ENCODE data around the gene RBSN.

Gene RBSN

DNA sequence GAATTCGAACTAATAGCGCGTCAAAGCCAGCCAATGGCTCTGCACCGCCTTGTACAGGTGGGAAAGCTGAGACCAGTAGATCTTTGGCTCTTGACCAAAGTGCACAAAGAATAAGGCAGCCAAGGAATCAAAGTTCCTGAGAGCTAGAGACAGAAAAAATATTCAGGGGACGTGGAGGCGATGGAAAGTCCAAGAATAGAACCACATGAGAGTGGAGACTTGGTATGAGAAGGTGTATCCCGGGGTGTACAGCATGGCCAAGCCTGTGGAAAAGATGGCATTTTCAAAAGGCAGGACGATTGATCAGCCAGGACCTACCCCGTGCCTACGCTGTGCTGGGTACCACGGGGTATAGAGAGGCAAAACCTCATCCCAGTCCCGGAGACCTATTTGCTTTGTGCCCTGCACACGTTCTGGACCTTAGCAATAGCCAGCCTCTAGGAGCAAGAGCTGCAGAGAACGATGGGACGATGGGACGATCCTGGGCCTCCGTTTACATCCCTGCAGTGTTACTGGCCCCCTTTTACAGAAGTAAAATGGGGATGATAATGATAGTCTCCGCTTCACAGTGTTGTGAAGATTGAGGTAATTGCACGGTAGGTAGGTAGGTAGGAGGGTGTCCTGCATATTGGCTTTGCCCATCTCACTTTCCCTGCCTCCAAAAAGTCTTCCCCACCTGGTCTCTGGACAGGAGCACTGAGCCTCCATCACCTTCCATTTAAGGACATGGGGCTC, 583 bp upstream of the RBSN start:
- DNase-seq: peak in 17 of 51 donors; percentile 2 to 67 (median 38)

DNA sequence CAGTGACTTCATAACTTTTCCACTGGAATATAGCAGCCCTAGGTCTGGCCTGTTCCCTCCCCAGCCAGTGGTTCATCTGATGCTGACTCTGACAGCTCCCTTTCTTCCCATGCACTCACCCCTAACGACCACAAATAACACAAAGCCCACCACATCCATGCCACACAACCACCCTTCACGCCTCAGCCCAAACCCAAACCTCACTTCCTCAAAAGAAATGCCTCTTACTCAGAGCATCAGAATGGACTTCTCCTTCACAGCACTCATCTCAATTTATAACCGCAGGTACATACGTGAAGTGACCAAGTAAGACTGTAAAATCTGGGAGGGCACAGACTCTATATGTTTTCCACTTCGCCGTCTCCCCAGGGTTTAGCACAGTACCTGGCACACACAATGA, 1.1 kb downstream of the RBSN start:
- DNase-seq: no peak

DNA sequence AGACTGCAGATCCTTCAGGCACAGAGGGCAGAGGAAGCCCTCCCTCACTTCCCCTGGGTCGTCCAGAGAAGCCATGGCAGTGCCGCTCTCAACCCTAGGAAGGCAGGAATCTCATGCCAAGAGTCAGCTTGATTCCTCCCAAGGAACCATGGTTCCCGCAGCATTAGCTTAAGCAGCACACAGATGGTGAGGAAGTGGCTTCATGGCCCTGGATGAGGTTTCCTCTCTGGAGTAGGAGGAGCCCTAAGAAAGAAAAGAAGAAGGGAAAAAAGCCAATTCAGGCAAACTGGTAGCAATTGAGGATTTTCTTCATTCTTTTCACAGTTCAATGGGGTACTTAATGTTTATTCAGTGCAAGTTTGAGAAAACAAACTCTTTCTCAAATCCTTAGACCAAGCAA, 2.9 kb downstream of the RBSN start:
- DNase-seq: peak in 10 of 51 donors; percentile 2 to 57 (median 11)

DNA sequence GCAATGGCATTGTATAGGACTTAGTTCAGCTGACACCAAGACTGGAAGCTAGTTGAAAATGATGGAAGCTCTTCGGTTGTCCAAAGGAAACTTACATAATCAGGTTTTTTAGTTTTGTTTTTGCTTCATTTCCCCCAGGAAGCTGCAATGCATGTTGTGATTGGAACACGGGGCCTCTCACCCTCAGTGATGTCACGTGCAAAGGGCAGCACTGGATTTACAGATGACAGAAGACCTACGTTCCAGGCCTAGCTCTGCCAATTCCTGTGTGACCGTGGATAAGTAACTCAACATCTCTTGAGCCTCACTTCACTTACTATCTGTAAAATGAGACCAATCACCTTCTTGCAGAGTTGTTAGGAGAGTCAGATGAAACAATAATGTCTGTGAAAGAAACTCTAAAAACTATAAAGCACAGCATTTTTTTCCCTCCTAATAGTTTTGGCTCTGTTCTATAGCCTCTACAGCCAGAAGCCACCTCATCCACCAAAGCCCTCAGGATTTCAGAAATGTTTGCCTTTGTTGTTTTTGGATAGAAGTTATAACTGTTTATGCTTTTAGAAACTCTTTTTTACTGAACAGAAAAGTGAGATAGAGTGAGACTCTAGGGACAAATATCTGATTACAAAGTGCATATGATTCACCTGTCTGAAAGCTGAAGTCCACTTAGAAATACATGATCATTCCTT, 4.6 kb downstream of the RBSN start:
- no peak for DNase-seq

DNA sequence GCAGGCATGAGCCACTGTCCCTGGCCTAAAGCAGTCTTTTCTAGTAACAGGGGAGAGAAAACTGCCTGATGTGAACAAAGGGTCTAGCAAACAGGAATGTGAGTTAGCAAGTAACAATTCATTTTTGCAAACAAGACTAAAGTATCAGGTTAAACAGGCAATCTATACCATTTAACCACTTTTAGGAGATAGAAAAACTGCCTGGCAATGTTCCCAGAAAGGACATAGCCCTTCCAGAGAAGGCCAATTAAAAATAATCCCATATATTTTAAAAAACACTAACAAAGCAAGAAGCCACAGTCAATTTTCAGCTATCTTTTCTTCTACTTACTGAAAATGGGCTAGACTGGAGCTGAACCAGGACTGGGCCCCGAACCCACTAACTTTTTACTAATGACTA, 6.3 kb downstream of the RBSN start:
- DNase-seq: no peak

DNA sequence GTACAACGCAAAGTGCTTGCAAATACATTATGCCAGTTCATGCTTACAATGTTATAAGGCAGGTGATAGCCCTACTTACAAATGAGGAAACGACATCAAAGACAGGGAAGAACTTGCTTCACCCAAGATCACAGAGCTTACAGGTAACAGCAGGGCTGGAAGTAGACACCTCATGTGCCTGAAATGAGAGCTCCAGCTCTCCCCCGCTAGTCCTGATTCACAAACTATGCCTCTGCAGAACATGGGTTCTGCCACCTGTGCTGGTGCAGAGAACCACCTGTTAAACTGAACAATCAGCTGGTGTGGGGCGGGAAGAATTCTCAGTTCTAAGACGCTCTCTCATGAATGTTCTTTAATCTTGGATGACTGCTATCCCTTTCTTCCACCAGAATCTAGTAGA, 7.4 kb downstream of the RBSN start:
- DNase-seq: no peak

DNA sequence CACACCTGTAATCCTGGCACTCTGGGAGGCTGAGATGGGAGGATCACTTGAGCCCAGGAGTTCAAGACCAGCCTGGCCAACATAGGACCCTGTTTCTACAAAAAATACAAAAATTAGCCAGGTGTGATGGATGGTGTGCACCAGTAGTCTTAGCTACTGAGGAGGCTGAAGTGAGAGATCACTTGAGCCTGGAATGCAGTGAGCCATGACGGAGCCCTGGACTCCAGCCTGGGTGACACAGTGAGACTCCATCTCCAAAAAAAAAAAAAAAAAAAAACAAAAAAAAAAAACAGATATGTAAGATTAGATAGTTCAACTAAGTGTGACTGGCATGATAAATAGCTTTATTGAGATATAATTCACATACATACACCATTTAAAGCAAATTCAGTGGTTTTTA, 9.7 kb downstream of the RBSN start:
- no peak for DNase-seq

DNA sequence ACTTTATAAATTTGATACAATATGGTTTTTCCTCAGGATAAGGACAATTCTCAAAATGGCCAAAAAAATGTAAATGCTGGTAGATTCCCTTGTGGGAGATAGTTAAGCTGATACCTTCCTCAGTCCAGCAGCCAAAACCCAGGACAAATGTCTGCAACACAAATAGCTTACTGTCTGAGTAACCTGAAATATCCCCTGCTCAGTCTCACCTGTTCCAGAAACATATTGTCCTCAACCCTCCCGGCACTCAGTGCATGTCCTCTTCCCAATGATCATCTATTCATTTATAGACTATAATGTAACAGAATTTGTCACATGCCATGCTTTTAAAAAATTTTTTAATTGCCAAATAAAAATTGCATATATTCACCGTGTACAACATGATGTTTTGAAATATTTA, 12.2 kb downstream of the RBSN start:
- no peak for DNase-seq

DNA sequence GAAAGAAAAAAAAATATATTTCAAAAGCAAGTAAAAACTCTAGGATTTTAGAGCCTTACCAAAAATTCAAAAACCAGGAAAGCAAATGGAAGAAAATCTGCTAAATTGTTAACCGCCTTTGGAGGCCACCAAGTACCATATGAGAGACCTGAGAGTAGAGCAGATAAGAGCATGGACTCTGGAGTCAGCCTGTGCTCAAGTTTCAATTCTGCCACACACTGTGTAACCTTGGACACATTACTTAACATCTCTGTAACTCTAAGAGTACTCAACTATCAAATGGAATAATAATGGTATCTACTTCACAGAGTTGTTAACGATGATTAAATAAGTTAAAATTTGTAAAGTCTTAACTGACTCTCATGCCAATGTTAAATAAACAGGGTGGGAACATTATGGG, 12.7 kb downstream of the RBSN start:
- no peak for DNase-seq

DNA sequence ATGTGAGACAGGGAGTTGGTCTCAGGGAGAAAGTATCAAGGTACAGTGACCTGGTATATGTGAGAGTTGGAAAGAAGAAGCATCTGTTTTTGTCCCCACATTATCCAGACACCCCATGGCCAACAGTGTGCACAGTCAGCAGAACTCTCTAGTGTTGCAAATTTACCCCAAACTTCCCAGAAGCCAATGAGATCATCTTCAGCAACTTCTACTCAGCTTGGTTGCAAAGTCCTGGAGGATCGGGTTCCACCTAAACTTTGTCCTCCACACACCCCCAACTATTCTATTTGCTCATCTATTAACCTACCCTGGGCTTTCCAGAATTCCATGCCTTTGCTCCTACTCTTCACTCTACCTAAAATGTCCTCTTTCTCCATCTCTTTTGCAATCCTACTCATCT, 15.7 kb downstream of the RBSN start:
- DNase-seq: no peak

DNA sequence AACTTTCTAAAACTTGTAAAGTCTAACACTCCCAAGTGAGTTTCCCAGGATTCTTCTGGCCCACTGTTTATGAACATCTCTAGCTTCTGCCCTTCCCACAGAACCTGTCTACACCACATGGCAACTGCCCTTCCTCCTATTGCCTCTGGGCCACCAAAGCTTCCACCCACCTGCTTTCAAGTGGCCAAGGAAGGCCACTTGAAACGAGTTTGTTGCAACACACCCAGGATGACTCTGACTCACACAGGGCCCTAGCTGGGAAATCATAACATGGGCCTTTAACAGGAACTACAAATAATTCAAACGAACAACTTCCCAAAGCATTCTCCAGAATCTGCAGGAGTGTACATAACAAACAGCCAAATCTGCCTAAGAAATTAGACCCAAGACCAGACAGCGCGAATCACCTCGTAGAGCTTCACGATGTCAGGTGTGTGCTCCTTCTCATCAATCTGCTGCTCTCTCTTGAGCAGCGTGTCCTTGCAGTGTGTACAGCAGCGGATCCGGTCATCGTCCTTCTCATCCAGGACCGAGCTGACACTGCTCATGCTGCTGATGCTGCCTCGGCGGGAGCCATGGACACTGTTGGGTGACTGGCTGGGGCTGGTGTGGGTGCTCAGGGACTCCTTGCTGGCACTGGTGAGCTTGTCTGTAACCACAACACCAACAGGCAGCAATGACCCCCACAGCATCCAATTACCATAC, 16.8 kb downstream of the RBSN start:
- no peak for DNase-seq

DNA sequence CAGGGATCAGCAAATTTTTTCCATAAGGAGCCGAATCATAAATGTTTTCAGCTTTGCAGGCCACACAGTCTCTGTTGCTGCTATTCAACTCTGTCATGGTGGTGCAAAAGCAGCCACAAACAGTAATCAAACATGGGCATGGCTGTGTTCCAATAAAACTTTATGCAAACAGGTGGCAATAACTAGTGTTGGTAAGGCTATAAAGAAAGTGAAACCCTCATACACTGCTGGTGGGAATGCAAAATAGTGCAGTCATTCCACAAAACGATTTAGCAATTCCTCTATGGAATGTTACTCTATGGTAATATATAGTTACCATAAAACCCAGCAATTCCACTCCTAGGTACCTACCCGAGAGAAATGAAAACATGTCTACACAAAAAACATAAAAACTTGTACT, 19.9 kb downstream of the RBSN start:
- no peak for DNase-seq

DNA sequence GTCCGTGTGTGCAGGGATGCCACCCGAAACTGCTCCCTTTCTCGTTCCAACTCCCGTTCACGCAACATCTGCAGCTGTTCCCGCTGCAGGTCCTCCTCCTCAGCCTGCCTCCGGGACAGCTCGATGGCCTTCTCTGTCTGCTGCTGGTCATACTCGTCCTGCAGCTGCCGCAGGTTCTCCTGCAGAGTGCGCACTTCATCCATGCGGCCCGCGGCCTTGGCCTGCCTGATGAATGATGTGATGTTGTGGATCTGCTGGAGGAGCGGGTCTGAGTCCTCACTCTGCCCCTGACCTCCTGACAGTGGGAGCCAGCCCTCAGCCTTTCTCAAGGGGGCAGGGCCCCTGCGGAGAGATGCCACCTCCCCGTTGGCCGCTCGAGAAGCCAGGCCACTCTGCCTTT, 24.4 kb downstream of the RBSN start:
- DNase-seq: no peak

DNA sequence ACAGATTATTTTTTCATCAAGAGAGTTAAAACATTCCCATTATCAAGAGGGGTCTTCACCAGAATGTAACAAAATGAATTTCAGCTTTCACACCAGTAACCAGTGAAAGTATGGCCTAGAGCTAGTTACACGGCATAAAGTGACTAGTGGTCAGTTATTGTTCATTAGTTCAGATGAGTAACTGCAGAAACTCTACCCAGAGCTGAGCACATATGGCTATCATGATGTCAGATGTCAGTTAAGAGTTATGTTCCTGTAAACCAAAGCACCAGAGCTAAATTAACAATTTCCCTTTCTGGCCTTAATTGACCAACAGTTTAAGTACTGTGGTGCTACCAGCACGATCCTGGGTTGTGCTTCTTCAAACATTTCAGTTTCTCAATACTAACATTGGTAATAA, 27.2 kb downstream of the RBSN start:
- DNase-seq: no peak

DNA sequence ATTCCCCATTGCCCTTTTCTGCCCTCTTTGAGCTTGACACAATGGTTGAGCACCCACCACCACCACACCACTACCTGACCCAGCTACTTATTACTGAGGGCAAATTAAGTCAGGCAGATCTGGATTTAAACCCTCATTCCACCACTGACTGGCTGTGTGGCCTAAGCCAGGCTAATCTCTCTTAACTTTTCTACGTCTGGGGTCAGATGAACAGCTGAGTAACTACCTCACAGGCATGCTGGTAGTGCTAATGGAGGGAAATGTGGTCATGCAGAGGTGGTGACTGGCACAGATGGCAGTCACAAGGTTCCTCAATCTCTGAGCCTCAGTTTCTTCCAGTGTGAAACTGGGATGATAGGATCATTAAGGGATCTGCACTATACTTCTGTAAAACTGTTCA, 29.5 kb downstream of the RBSN start:
- DNase-seq: no peak

DNA sequence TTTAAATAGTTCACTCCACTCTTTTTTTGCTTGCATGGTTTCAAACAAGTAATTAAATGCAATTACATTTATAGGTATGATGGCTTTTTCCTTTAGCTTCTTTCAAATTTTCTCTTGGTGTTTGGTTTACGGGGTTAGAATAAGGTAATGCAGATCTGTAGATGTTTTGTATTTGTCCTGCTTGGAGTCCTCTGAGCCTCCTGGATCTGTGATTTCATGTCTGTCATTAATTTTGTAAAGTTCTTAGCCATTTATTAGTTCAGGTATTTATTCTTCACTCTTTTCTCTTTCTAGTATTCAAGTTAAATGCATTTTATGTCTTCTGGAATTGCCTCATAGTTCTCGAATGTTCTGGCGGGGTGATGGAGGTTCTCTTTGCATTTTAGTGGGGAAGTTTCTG, 32.5 kb downstream of the RBSN start:
- DNase-seq: no peak

DNA sequence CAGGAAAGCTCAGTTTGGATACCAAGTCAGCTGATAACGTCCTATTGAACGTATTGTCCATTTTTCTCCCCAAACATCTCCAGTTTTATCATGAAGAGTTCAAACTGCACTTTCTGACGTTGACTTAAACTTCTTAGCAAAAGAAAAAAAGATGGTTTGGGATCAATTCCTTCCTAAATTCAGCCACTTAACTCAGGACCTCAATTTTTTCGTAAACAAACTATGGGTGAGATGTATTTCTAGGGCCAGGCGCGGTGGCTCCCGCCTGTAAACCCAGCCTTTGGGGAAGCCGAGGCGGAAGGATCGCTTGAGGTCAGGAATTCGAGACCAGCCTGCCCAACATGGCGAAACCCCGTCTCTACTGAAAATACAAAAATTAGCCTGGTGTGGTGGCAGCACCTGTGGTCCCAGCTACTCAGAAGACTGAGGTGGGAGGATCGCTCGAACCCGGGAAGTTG, 33.4 kb downstream of the RBSN start:
- DNase-seq: peak in 1 of 51 donors; percentile 9

DNA sequence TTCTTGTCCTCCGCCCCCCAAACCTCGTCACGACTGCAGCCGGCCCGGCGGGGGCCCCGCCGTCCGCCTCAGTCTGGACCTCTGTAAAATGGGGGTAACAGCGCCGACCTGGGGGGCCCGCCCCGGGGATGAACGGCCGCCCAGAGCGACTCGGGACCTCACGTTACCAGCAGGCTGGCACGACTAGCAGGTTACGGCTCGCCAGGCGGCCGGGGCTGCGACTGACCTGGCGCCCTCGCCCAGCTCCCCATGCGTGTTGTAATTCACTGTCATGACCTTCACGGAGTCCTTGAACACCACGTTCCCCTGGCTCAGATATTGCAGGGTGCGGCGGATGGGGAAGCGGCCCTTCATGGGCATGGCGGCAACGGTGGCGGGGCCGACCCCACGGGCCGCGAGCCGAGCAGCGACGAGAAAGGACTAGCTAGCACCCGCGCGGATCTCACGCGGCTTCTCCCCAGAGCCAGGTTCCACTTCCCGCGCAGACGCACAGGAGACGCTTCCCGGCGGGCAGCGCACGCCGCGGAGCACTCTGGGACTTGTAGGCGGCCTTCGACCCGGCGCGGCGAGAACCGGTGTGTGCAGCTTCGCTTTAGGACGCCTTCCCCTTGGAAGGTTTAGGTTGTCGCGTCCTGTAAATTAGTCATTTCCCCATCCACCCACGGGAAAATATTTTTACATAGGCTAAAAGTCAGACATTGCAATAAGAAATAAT, 34.0 kb downstream of the RBSN start, which contains the start of gene MRPS25:
Gene MRPS25, minus strand, starts transcription at position 481 of the 715 bp plus-strand sequence. Its CDS starts 121 bp downstream, at position 360.
- DNase-seq: peak; percentile 22 to 93 (median 79)

DNA sequence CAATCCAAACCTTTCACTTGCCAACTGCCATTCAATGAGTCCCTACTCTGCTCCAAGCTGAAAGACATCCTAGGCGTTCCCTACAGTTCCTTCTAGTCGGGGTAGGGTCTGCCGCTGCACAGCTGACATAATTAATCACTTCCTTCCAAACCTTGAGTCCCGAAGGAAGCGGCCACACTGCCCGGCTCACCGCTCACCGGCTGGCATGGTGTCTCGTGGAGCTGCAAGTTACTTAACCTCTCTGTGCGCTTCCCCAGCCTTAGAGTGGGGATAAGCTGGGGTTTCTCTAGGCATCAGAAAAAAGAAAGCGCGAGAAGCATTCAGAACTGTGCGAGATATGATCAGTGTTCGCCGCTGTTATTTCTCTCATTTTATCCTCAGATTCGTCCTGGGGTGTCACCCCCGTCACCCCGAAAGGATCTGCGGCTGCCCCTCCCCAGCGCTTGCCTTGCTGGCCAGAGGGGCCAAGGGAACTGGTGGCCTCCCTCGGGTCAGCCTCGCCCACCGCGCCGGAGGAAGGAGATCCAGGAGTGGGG, 34.6 kb downstream of the RBSN start:
- DNase-seq: peak in 4 of 51 donors; percentile 20 to 34 (median 23)

DNA sequence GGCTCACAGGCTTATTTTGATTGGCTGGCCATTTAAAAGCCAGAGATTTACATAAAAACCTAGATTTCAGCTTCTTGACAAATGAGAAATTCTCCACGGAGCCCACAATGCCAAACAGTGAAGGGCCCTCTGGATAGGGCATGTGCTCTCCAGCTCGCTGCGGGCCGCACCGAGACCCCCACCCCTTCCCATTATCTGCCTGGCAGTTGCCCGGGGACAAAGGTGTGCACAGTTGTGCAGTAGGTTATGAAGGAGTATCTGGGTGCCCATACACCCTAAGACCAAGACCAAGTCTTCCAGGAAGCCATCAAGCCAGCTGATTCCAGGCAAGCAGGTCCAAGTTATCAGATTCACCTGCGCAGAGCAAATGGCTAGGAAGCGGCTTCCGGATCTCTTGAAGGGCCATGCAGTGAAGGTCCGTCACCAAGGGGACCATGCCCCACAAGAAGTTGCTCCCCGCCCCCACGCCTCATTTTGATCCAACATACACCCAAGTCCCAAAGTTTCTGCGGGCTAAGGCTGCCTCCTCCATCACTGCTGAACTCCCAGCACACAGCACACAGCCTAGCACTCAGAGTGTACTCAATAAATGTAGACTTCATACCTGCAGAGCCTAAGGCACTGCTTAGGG, 35.2 kb downstream of the RBSN start:
- no peak for DNase-seq

DNA sequence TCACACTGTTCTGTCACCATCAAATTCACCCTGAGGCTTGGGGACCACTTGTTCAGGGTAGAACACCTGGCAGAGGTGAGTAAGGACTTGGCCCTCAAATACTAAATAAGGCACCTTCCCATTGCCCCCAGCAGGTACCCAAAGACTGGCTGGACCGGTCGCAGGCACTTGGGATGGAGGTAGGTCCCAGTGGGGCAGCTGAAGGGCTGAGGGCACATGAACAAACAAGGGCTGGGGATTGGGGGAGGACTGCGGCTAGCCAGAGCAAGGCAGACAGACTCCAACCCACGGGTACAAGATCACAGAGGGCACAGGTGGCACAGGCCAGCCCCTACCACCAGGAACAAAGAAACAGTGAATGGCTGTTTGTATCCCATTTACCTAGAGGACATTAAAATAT, 35.7 kb downstream of the RBSN start:
- no peak for DNase-seq
